ENCODE data around the gene NUTM1.

- TF ChIP-seq POLR2A (IDR thresholded peaks at IDR 0.05; ENCODE audit: low read depth, low read length) (no peak), TAF1 (IDR thresholded peaks at IDR 0.05; ENCODE audit: borderline replicate concordance, low read depth, low read length) (no peak)
Observed at GRCh38 chr15:34349769-34350168, 6.7 kb downstream of the NUTM1 start.
